ENCODE data around the gene PRDM16. TPM values are rescaled to one million over a fixed set of nuclear protein-coding genes. Genes with fewer than 3 reads are reported as not detected.

The PRDM16 gene
- total RNA-seq, 1 experiment from 2014 or later: 0.17 TPM

- H4K8ac ChIP-seq (replicated peaks; ENCODE audit: insufficient read length, low read depth, low read length): no peak overlapping the region
- H3K36me3 Mint-ChIP-seq (ENCODE audit: insufficient read depth in 1 of 3, low read depth in 3 of 3): no peaks in the 10 kb centered on the region
- H2AFZ ChIP-seq (ENCODE audit: low read length): no peak overlapping the region
- no peaks in the 10 kb centered on the region for H4K20me1 ChIP-seq (ENCODE audit: control insufficient read depth, insufficient read depth, insufficient read length)
- H2AK5ac ChIP-seq (ENCODE audit: insufficient read length, low read length): no peak overlapping the region
- H3K4ac ChIP-seq (ENCODE audit: low read depth, low read length): no peak overlapping the region
- no peaks in the 10 kb centered on the region for H3K4me1 ChIP-seq (ENCODE audit: insufficient read depth, low read length)
- no peak overlapping the region for H3T11ph ChIP-seq (ENCODE audit: low read length)
- H3K9me3 Mint-ChIP-seq: peaks cover 0 to 8% of the 10 kb centered on the region in 2 experiments; a peak in 2 of 5 replicates
- H3K18ac ChIP-seq (ENCODE audit: insufficient read length, low read depth, low read length): no peak overlapping the region
- no peaks in the 10 kb centered on the region for H3K9me3 ChIP-seq (ENCODE audit: control insufficient read depth, low read depth, low read length)
- no peak overlapping the region for H3K27ac ChIP-seq (ENCODE audit: insufficient read length, low read depth, low read length)
- H3K27me3 ChIP-seq (ENCODE audit: insufficient read depth, low read length): no peaks in the 10 kb centered on the region
- H4K91ac ChIP-seq (ENCODE audit: insufficient read length, low read depth, low read length): no peak overlapping the region
- H3K79me1 ChIP-seq (ENCODE audit: insufficient read depth, low read depth, low read length, poor library complexity, severe bottlenecking): no peaks in the 10 kb centered on the region
- no peak overlapping the region for H3K4me3 Mint-ChIP-seq
- no peak overlapping the region for H2BK15ac ChIP-seq (ENCODE audit: low read depth, low read length)
- no peak for TF ChIP-seq CTCF (conservative IDR thresholded peaks at IDR 0.05)
- H3K56ac ChIP-seq (ENCODE audit: insufficient read length, low read depth, low read length): no peak overlapping the region
- H3K14ac ChIP-seq (ENCODE audit: insufficient read depth, low read length): no peak overlapping the region
- no peaks in the 10 kb centered on the region for H3K23me2 ChIP-seq (ENCODE audit: insufficient read length, low read depth, low read length, poor library complexity, severe bottlenecking)
- no peak overlapping the region for H3K4me2 ChIP-seq (ENCODE audit: insufficient read depth, insufficient read length, low read length)
- no peaks in the 10 kb centered on the region for H3K4me1 Mint-ChIP-seq
- H3K27ac Mint-ChIP-seq: peak overlapping the region in 1 of 3 experiments; percentile 21; a peak in 2 of 7 replicates
- H3K27me3 Mint-ChIP-seq (ENCODE audit: low read depth): peaks cover 5% of the 10 kb centered on the region; the same call in 1 of the 2 replicates
- no peak overlapping the region for H2BK120ac ChIP-seq (ENCODE audit: low read depth, low read length, poor library complexity, severe bottlenecking)
- DNase-seq: no peak
- no peaks in the 10 kb centered on the region for H3K79me2 ChIP-seq (ENCODE audit: insufficient read depth, low read length)
- H3K9ac ChIP-seq (ENCODE audit: extremely low read depth, insufficient read length, low read length): no peak overlapping the region
- H2BK20ac ChIP-seq (ENCODE audit: low read depth, low read length, poor library complexity, severe bottlenecking): no peak overlapping the region
- no peak overlapping the region for H3K23ac ChIP-seq (ENCODE audit: insufficient read length, low read depth, low read length)
- no peak overlapping the region for H2BK12ac ChIP-seq (ENCODE audit: insufficient read length, low read depth, low read length)
- H4K5ac ChIP-seq (ENCODE audit: insufficient read length, low read depth, low read length): no peak overlapping the region
- no CpG with 5 or more reads among the region's 19 CpGs for WGBS (ENCODE audit: extremely low coverage, insufficient read length, low lambda C conversion rate)
- H2BK5ac ChIP-seq (ENCODE audit: insufficient read length, low read length): no peak overlapping the region
Measured at GRCh38 chr1:3146907-3147306, 77.9 kb downstream of the PRDM16 start.

All from H9 (cell line).